ENCODE data around the gene DGKG. TPM values are rescaled to one million over a fixed set of nuclear protein-coding genes. Genes with fewer than 3 reads are reported as not detected.

DGKG gene
- total and polyA plus RNA-seq, 12 donors, result 7.2 to 75.7 (median 41.4) TPM

DNA sequence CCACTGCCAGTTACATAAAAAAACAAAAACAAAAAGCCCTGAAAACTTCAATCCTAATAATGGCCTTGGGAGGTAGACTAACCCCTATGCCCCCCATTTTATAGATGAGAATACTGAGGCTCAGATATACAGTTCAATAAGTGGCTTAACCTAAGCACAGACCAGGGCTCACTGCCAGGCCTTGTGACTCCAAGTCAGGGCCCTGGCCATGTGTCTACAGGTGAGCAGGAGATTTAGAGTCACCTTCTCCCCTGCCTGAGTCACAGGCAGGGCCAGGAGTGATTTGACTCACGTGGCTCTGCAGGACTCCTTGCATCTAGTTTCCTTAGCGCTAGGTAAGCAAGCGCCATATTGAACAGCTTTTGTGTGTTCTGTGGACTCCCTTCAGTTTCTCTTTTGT, 154.5 kb downstream of the DGKG start:
- peaks cover 9 to 41% (median 25%) of the 10 kb centered on the region in 9 donors for H3K4me1 ChIP-seq

DNA sequence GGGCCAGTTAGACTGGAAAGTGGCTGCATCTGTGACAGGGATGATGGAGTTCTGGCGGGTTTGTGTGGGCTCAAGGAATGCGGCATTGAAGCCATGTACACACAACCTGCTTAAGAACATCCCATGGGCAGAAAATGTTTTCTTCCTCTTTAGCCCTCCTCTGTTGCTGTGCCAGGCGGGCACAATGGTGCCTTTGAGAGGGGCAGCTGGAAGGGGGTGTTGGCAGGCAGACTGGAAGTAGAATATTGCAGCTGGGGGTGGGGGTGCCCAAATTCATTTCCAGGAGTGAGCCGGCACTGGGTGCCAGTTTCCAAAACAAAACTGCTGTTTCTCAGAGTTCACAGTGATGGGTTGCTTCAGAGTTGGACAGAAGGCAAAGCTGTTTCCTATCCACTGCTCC, 161.3 kb downstream of the DGKG start:
- Histone ChIP-seq H3K4me3 (no peak overlapping the region), H3K27me3 (peaks cover 0 to 6% (median 0%) of the 10 kb centered on the region in 7 donors), H3K36me3 (peaks cover 0 to 8% (median 0%) of the 10 kb centered on the region in 9 donors), H3K9me3 (no peaks in the 10 kb centered on the region), H3K4me1 (no peaks in the 10 kb centered on the region), H3K27ac (no peak overlapping the region)
- no peak for DNase-seq
- intact Hi-C loops (cut with DNase I), result no loop called here
- 89 to 91% methylated on average over 4 of the region's 4 CpGs for WGBS, 2 donors
- TF ChIP-seq CTCF (IDR thresholded peaks at IDR 0.05), result no peak
- ATAC-seq, result no peak

More for the DNA sequence above, 154.5 kb downstream of the DGKG start:
- no peak overlapping the region for H3K4me3 ChIP-seq
- no peak for DNase-seq
- WGBS, 2 donors, result 91 to 92% methylated on average over 3 of the region's 3 CpGs
- intact Hi-C loops (cut with DNase I), result no loop called here
- H3K27me3 ChIP-seq, result no peaks in the 10 kb centered on the region
- ATAC-seq, result no peak
- no peaks in the 10 kb centered on the region for H3K9me3 ChIP-seq
- TF ChIP-seq CTCF (IDR thresholded peaks at IDR 0.05), result no peak
- H3K27ac ChIP-seq, result no peak overlapping the region
- H3K36me3 ChIP-seq, result peaks cover 0 to 9% (median 0%) of the 10 kb centered on the region in 9 donors

- H3K27ac ChIP-seq, result no peak overlapping the region
- no peaks in the 10 kb centered on the region for H3K9me3 ChIP-seq
- 91 to 95% methylated on average over 2 of the region's 2 CpGs for WGBS, 2 donors
- no peak for TF ChIP-seq CTCF (IDR thresholded peaks at IDR 0.05)
- peaks cover 0 to 28% (median 15%) of the 10 kb centered on the region in 7 donors for H3K27me3 ChIP-seq
- intact Hi-C loops (cut with DNase I), result no loop called here
- peaks cover 0 to 13% (median 8%) of the 10 kb centered on the region in 9 donors for H3K4me1 ChIP-seq
- no peak overlapping the region for H3K4me3 ChIP-seq
- no peak for ATAC-seq
- peaks cover 0 to 8% (median 0%) of the 10 kb centered on the region in 9 donors for H3K36me3 ChIP-seq
- no peak for DNase-seq
Measured at GRCh38 chr3:186198442-186198841, 163.6 kb downstream of the DGKG start.

GRCh38 chr3:186194451-186194811, 167.6 kb downstream of the DGKG start:
- WGBS, 2 donors, result 29 to 32% methylated on average over 10 of the region's 10 CpGs
- Histone ChIP-seq H3K27me3 (peaks cover 0 to 36% (median 24%) of the 10 kb centered on the region in 7 donors), H3K27ac (peak overlapping the region in 1 of 10 donors; percentile 9), H3K36me3 (peaks cover 0 to 5% (median 0%) of the 10 kb centered on the region in 9 donors), H3K4me1 (peaks cover 0 to 16% (median 8%) of the 10 kb centered on the region in 9 donors), H3K9me3 (no peaks in the 10 kb centered on the region), H3K4me3 (peak overlapping the region in 4 of 10 donors; percentile 23 to 39 (median 30))
- DNase-seq (no peak), ATAC-seq (peak in 5 of 8 donors; percentile 18 to 56 (median 45))
- intact Hi-C loops (cut with DNase I), result no loop called here
- no peak for TF ChIP-seq CTCF (IDR thresholded peaks at IDR 0.05)

Data from heart right ventricle (tissue), 16 donors.